H4 (cell line): ENCODE results near the gene NTSR1. TPM values are rescaled to one million over a fixed set of nuclear protein-coding genes. Genes with fewer than 3 reads are reported as not detected.
A peak's percentile ranks its signal among the peaks of the same experiment; 100 is the strongest.

ENCODE experiments used
- DNase-seq: peaks from one replicate; pipeline ENCODE4 v3.0.0-alpha.2; 2015; ENCODE audit warnings: low spot score
- total RNA-seq: library from RNA; depleted of rRNA; stranded (reverse); fragments of >200 nt; shearing (Covaris generic); gene quantifications from 2 replicates; pipeline ENCODE4 v1.2.3, GENCODE V29; 2014

Gene NTSR1
- total RNA-seq, 1 experiment from 2014 or later: not detected

- peak; percentile 67 for DNase-seq
These were observed 31.1 kb downstream of the NTSR1 start for GRCh38 chr20:62739581-62740285.

GRCh38 chr20:62740286-62741141, 31.9 kb downstream of the NTSR1 start:
- DNase-seq: peak; percentile 82

- no peak for DNase-seq
These were observed 32.6 kb downstream of the NTSR1 start for GRCh38 chr20:62741191-62741691.

GRCh38 chr20:62741701-62742491, 33.3 kb downstream of the NTSR1 start:
- no peak for DNase-seq

GRCh38 chr20:62742550-62742949, 33.9 kb downstream of the NTSR1 start:
- DNase-seq: no peak

GRCh38 chr20:62742979-62743776, 34.5 kb downstream of the NTSR1 start:
- DNase-seq: no peak

- DNase-seq: no peak
These were observed 35.2 kb downstream of the NTSR1 start for GRCh38 chr20:62743777-62744317.

GRCh38 chr20:62744741-62745191, 36.1 kb downstream of the NTSR1 start:
- DNase-seq: no peak

GRCh38 chr20:62745279-62745951, 36.8 kb downstream of the NTSR1 start:
- no peak for DNase-seq

- no peak for DNase-seq
These were observed 37.3 kb downstream of the NTSR1 start for GRCh38 chr20:62745952-62746288.

GRCh38 chr20:62748311-62748710, 39.7 kb downstream of the NTSR1 start:
- DNase-seq: no peak

GRCh38 chr20:62749851-62750445, 41.3 kb downstream of the NTSR1 start:
- DNase-seq: no peak

- no peak for DNase-seq
These were observed 43.0 kb downstream of the NTSR1 start for GRCh38 chr20:62751551-62752150.

- no peak for DNase-seq
These were observed 43.6 kb downstream of the NTSR1 start for GRCh38 chr20:62752181-62752670.

- no peak for DNase-seq
These were observed 44.2 kb downstream of the NTSR1 start for GRCh38 chr20:62752671-62753501.

- no peak for DNase-seq
These were observed 45.0 kb downstream of the NTSR1 start for GRCh38 chr20:62753626-62754025.

GRCh38 chr20:62754122-62754990, 45.7 kb downstream of the NTSR1 start:
- no peak for DNase-seq

- DNase-seq: no peak
These were observed 46.3 kb downstream of the NTSR1 start for GRCh38 chr20:62754991-62755356.
